Measurements from ENCODE around the gene DOCK6.

Gene DOCK6

DNA sequence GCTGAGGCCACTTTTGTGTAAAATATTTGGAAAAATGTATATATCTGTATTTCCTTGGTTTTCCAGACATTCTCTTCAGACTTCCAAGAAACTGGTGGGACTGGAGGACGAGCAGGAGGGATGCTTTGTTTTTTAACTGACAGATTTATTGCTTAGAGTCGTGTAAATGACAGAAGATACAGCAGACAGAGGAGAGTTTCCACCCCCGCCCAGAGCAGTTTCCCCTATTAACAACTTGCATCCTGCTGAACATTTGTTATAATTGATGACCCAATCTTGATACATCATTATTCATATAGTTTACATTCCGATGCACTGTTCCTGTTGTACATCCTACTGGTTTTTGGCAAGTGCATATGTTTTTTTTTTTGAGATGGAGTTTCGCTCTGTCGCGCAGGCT is 7.1 kb upstream of the DOCK6 start:
- Histone ChIP-seq H3K9ac (ENCODE audit: low read depth, low read length) (no peak overlapping the region), H3K36me3 (ENCODE audit: insufficient read depth, low read depth, low read length) (no peaks in the 10 kb centered on the region), H3K9me3 (ENCODE audit: insufficient read depth, low read depth, low read length) (no peaks in the 10 kb centered on the region), H3K27ac (ENCODE audit: low read length) (no peak overlapping the region), H3K4me1 (ENCODE audit: insufficient read depth, low read length) (no peaks in the 10 kb centered on the region), H3K27me3 (ENCODE audit: insufficient read depth, low read length) (no peaks in the 10 kb centered on the region), H3K4me3 (ENCODE audit: low read length) (no peak overlapping the region)

DNA sequence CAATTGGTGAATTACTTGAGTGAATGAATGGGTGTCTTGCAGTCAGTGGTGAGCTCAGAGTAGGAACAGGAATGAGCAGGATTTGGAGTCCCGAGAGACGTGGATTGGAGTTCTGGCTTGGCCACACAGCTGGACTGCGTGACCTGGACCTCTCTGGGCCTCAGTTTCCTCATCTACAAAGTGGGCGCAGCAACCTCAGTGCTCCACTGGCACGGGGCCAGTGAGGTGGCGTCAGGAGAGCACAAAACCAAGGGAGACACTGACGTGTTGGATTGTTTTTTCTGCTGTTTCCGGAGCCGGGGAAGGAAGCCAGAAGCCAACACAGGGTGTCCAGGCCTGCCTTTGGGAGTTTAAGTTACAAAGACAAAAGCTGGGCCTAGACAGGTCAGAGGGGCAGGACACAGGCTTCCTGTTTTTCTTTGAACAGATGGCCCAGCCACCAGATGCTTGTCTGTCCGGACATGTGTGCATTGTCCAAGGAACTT is 6.5 kb upstream of the DOCK6 start:
- Histone ChIP-seq H3K4me3 (ENCODE audit: low read length) (no peak overlapping the region), H3K27me3 (ENCODE audit: insufficient read depth, low read length) (no peaks in the 10 kb centered on the region), H3K9ac (ENCODE audit: low read depth, low read length) (no peak overlapping the region), H3K36me3 (ENCODE audit: insufficient read depth, low read depth, low read length) (no peaks in the 10 kb centered on the region), H3K27ac (ENCODE audit: low read length) (no peak overlapping the region), H3K9me3 (ENCODE audit: insufficient read depth, low read depth, low read length) (no peaks in the 10 kb centered on the region), H3K4me1 (ENCODE audit: insufficient read depth, low read length) (no peaks in the 10 kb centered on the region)

DNA sequence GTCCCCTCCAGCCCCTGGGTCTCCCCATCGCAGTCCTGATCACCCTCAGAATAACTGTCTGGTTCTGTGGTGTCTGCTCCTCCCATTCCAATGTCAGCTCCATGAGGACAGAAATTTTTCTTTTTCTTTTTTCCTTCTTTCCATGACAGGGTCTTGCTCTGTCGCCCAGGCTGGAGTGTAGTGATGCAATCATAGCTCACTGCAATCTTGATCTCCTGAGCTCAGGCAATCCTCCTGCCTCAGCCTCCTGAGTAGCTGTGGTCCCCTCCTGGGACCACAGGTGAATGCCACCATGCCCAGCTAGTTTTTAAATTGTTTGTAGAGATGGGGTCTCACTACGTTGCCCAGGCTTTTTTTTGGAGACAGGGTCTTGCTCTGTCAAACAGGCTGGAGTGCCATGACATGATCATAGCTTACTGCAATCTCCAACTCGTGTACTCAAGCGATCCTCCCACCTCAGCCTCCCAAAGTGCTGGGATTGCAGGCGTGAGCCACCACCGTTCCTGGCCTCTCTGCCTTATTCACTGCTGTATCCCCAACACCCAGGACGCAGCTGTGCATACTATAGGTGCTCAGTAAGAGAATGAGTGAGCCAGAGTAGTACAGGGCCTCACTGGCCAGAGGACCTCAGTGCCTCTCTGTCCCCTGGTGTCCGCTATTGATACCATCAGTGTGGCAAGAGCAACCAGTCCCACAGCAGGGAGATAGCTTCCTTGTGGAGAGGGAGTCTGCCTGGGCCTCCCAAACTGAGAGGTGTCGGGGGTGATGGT is 5.2 kb upstream of the DOCK6 start:
- H3K27me3 ChIP-seq (ENCODE audit: insufficient read depth, low read length), result no peaks in the 10 kb centered on the region
- H3K9ac ChIP-seq (ENCODE audit: low read depth, low read length), result no peak overlapping the region
- H3K4me3 ChIP-seq (ENCODE audit: low read length), result no peak overlapping the region
- H3K27ac ChIP-seq (ENCODE audit: low read length), result no peak overlapping the region
- H3K4me1 ChIP-seq (ENCODE audit: insufficient read depth, low read length), result no peaks in the 10 kb centered on the region
- H3K36me3 ChIP-seq (ENCODE audit: insufficient read depth, low read depth, low read length), result no peaks in the 10 kb centered on the region
- H3K9me3 ChIP-seq (ENCODE audit: insufficient read depth, low read depth, low read length), result no peaks in the 10 kb centered on the region

DNA sequence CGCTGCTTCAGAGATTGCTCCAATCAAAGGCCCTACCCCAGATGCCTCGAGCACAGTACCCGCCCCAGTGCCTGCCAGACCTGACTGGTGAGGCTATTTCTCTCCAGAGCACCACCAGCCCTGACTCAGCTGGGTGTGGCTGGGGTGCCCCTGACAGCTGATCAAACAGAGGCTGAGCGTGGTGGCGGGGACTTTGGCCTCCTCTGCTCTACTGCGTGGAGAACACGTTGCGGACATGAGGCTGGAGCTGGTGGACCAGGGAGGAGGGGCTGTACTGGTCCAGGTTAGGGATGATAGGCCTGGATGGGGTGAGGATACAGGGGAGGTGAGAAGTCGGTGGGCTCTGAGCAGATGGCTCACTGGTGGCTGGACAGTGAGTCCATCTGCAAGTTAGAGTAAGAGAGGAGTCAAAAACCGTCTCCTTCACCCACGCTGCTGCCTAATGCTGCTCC is 3.5 kb upstream of the DOCK6 start:
- H3K27me3 ChIP-seq (ENCODE audit: insufficient read depth, low read length), result no peaks in the 10 kb centered on the region
- no peak overlapping the region for H3K4me3 ChIP-seq (ENCODE audit: low read length)
- no peak overlapping the region for H3K27ac ChIP-seq (ENCODE audit: low read length)
- H3K9me3 ChIP-seq (ENCODE audit: insufficient read depth, low read depth, low read length), result no peaks in the 10 kb centered on the region
- no peaks in the 10 kb centered on the region for H3K4me1 ChIP-seq (ENCODE audit: insufficient read depth, low read length)
- no peaks in the 10 kb centered on the region for H3K36me3 ChIP-seq (ENCODE audit: insufficient read depth, low read depth, low read length)
- no peak overlapping the region for H3K9ac ChIP-seq (ENCODE audit: low read depth, low read length)

DNA sequence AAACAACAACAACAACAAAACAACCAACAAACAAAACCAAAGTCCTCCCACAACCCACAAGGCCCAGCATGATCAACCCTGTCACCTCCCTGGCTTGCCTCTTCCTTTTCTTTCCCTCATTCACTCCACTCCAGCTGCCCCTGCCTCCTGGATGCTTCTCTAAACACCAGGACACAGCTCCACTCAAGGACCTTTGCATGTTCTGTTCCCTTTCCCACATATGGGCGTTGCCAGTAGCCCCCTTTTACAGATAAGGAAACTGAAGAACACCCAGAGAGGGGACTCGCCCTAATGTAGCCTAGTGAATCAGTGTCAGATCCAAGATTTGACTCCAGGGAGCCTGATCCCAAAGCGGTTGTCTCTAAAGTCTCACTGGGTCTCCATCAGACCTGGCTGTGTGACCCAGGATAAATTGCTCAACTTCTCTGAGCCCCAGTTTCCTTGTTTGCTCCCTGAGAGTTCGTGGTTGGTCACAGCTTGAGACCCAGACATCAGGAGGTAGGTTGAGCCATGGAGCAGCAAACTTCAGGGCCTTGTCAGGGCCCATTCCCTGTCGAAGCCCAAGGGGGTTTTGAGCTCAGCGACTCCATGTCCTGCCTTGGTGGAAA is 3.0 kb upstream of the DOCK6 start:
- H3K27me3 ChIP-seq (ENCODE audit: insufficient read depth, low read length), result no peaks in the 10 kb centered on the region

DNA sequence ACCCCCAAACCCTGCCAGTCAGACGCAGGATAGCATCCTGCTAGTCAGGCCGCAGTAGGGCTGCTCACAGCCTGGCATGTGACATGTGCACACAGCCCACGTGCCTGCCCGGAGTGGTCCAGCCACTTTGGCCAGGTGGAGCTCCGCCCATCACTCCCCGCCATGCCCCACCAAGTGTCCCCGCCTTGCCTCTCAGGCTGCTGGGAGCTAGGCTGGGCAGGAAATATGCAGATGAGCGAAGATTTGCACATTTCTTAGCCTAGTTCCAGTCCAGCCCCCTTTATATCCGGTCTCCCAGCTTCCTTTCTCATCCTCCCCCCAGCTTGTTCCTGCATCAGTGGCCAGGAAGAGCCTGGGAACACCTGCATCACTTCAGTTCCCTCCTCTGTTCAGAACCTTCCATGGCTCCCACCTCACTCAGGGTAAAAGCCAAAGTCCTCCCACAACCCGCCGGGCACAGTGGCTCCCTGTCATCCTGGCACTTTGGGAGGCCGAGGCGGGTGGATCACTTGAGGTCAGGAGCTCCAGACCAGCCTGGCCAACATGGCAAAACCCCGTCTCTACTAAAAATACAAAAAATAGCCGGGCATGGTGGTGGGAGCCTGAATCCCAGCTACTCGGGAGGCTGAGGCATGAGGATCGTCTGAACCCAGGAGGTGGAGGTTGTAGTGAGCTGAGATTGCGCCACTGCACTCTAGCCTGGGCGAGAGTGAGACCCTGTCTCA is 2.3 kb upstream of the DOCK6 start:
- H3K9me3 ChIP-seq (ENCODE audit: insufficient read depth, low read depth, low read length), result no peaks in the 10 kb centered on the region
- no peak overlapping the region for H3K27ac ChIP-seq (ENCODE audit: low read length)
- H3K36me3 ChIP-seq (ENCODE audit: insufficient read depth, low read depth, low read length), result no peaks in the 10 kb centered on the region
- H3K4me3 ChIP-seq (ENCODE audit: low read length), result no peak overlapping the region
- H3K9ac ChIP-seq (ENCODE audit: low read depth, low read length), result no peak overlapping the region
- no peaks in the 10 kb centered on the region for H3K27me3 ChIP-seq (ENCODE audit: insufficient read depth, low read length)
- no peaks in the 10 kb centered on the region for H3K4me1 ChIP-seq (ENCODE audit: insufficient read depth, low read length)

More for the DNA sequence above, 3.0 kb upstream of the DOCK6 start:
- Histone ChIP-seq H3K9ac (ENCODE audit: low read depth, low read length) (no peak overlapping the region), H3K4me3 (ENCODE audit: low read length) (no peak overlapping the region), H3K9me3 (ENCODE audit: insufficient read depth, low read depth, low read length) (no peaks in the 10 kb centered on the region), H3K36me3 (ENCODE audit: insufficient read depth, low read depth, low read length) (no peaks in the 10 kb centered on the region), H3K27ac (ENCODE audit: low read length) (no peak overlapping the region), H3K4me1 (ENCODE audit: insufficient read depth, low read length) (no peaks in the 10 kb centered on the region)

DNA sequence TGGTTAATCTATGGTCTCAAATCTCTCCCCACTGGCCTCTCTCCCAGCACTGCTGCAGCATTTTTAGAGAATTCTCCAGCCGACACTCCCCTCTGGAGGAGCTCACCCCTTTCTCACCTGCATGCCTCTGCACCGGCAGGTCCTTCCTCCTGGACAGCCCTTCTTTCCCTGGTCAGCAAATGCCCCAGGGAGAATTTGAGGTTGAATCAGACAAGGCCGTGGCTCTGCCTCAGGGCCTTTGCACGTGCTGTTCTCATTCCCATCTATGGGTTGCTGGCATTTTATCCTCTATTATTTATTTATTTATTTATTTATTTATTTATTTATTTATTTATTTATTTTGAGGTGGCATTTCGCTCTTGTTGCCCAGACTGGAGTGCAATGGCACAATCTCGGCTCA is 1.4 kb upstream of the DOCK6 start:
- no peak overlapping the region for H3K4me3 ChIP-seq (ENCODE audit: low read length)
- H3K4me1 ChIP-seq (ENCODE audit: insufficient read depth, low read length), result no peaks in the 10 kb centered on the region
- H3K27ac ChIP-seq (ENCODE audit: low read length), result no peak overlapping the region
- no peaks in the 10 kb centered on the region for H3K27me3 ChIP-seq (ENCODE audit: insufficient read depth, low read length)
- no peaks in the 10 kb centered on the region for H3K36me3 ChIP-seq (ENCODE audit: insufficient read depth, low read depth, low read length)
- H3K9ac ChIP-seq (ENCODE audit: low read depth, low read length), result no peak overlapping the region
- no peaks in the 10 kb centered on the region for H3K9me3 ChIP-seq (ENCODE audit: insufficient read depth, low read depth, low read length)

DNA sequence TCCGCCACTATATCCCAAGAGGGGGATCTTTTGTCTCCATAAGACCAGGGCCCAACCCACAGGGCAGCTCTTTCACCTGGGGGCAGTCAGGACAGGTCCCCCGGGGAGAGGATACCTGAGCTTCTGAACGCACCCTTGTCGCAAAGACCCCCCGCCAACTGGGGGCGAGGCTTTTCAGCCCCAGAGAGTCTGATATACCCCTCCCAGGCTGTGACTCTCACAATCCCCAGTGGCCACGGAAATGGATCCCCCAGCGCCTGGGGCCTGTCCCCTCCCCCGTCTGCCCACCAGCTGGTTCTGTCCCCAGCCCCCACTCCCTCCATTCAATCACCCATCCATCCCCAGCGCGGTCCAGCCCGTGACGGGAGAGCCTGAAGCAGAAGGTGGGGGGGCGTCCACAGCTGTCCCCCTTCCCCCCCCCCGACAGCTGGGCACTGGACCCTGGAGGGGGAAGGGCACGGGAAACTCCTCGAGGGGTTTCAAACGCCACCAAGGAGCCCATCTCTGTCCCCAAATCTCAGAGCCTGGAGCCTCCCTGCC is 823 bp downstream of the DOCK6 start:
- Histone ChIP-seq H3K9me3 (ENCODE audit: insufficient read depth, low read depth, low read length) (no peaks in the 10 kb centered on the region), H3K4me1 (ENCODE audit: insufficient read depth, low read length) (no peaks in the 10 kb centered on the region), H3K4me3 (ENCODE audit: low read length) (peak overlapping the region; percentile 84), H3K27ac (ENCODE audit: low read length) (no peak overlapping the region), H3K36me3 (ENCODE audit: insufficient read depth, low read depth, low read length) (no peaks in the 10 kb centered on the region), H3K9ac (ENCODE audit: low read depth, low read length) (peak overlapping the region; percentile 77), H3K27me3 (ENCODE audit: insufficient read depth, low read length) (no peaks in the 10 kb centered on the region)

DNA sequence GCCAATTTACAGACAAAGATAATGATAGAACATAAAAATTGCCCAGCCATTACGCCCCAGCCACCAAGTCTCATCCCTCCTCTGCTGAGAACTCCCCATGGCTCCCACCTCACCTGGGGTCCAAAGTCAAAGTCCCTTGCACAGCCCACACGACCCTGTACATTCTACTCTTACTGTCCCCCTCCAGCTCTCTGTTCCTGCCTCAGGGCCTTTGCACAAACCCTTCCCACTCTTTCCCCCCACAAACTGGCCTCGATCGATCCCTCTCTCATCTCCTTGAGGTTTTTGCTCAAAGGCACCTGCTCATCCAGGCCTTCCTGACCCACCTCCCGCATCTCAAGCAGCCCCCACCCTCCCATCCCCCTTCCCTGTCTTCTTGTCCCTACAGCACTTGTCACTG is 1.3 kb downstream of the DOCK6 start:
- Histone ChIP-seq H3K9me3 (ENCODE audit: insufficient read depth, low read depth, low read length) (no peaks in the 10 kb centered on the region), H3K4me1 (ENCODE audit: insufficient read depth, low read length) (no peaks in the 10 kb centered on the region), H3K9ac (ENCODE audit: low read depth, low read length) (no peak overlapping the region), H3K4me3 (ENCODE audit: low read length) (peak overlapping the region; percentile 84; the same call in 1 of the 2 replicates), H3K27me3 (ENCODE audit: insufficient read depth, low read length) (no peaks in the 10 kb centered on the region), H3K27ac (ENCODE audit: low read length) (no peak overlapping the region), H3K36me3 (ENCODE audit: insufficient read depth, low read depth, low read length) (no peaks in the 10 kb centered on the region)

DNA sequence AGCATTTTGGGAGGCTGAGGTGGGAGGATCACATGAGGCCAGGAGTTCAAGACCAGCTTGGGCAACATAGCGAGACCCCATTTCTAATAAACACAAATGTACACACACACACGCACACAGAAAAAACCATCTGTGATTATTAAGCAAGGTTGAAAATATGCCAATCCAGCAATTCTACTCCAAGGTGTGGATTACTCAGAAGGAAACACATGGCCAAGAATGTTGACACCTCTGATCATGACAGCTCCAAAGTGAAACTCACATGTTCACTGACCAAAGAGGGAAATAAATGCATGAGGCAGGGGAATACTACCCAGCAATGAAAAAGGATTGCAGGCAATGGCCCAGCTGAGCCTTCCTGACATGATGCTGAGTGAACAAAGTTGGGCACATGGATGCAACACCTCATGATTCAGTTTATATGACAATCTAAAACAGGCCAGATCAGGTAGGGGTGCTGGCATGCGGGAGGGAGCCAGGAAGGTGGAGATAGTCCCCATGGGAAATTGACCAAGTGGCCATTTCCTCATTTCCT is 4.4 kb downstream of the DOCK6 start:
- Histone ChIP-seq H3K27me3 (ENCODE audit: insufficient read depth, low read length) (no peaks in the 10 kb centered on the region), H3K9ac (ENCODE audit: low read depth, low read length) (no peak overlapping the region), H3K9me3 (ENCODE audit: insufficient read depth, low read depth, low read length) (no peaks in the 10 kb centered on the region), H3K4me3 (ENCODE audit: low read length) (no peak overlapping the region), H3K36me3 (ENCODE audit: insufficient read depth, low read depth, low read length) (no peaks in the 10 kb centered on the region), H3K27ac (ENCODE audit: low read length) (no peak overlapping the region), H3K4me1 (ENCODE audit: insufficient read depth, low read length) (no peaks in the 10 kb centered on the region)

DNA sequence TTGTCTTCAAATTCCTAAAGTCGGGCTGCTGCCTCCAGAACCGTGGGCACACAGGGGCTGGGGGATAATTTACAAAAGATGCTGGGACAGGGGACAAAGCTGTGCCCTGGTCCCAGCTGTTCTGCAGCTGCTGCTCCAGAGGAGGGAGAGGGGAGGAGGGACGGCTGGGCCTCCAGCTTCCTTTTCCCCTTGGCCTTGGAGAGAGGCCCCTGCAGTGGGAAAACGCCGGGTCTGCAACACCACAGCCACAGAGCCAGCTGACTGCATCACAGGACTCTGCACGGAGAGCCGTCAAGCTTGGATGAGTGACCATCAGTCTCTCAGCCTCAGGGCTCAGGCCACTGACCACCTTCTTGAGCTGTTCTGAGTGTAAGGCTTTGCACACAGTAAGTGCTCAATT is 6.1 kb downstream of the DOCK6 start:
- Histone ChIP-seq H3K36me3 (ENCODE audit: insufficient read depth, low read depth, low read length) (peaks cover 14% of the 10 kb centered on the region), H3K9me3 (ENCODE audit: insufficient read depth, low read depth, low read length) (no peaks in the 10 kb centered on the region), H3K4me3 (ENCODE audit: low read length) (no peak overlapping the region), H3K4me1 (ENCODE audit: insufficient read depth, low read length) (no peaks in the 10 kb centered on the region), H3K9ac (ENCODE audit: low read depth, low read length) (no peak overlapping the region), H3K27ac (ENCODE audit: low read length) (no peak overlapping the region), H3K27me3 (ENCODE audit: insufficient read depth, low read length) (no peaks in the 10 kb centered on the region)
